Measurements from ENCODE around the gene STAT3. TPM values are rescaled to one million over a fixed set of nuclear protein-coding genes. Genes with fewer than 3 reads are reported as not detected.
A peak's percentile ranks its signal among the peaks of the same experiment; 100 is the strongest.
"Not testable (repeated sequence)": the region's sequence is repeated elsewhere in the genome, so short reads cannot be mapped to it uniquely, and the experiment has no call there.

Gene STAT3
- polyA plus RNA-seq, 1 experiment = 74.4 TPM

DNA sequence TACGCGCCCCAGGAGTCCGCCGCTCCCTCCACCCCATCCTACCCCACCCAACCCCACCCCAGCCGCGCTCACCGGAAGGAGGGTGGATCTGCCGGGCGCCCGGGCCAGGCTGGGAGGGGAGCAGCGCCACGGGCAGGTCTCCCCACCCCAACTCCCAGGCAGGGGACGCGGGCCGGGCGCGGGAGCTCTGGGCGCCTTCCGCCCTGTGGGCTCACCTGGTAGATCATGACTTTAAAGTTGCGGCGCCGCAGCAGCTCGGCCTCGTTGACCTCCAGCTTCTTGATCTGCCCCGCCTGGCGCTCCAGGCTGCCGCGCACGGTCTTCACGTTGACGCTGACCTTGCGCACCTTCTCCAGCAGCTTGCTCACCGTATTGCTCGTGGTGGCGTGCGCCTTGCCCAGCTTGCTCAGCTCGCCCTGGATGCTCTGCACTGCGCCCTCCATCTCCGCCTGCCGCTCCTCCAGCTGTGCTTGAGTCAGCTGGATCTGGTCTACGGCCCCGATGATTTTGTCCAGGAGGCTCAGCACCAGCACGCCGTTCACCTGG lies 34.2 kb upstream of the STAT3 start:
- peak overlapping the region; percentile 64 for H3K4me3 ChIP-seq (ENCODE audit: low read depth, low read length)
- no peaks in the 10 kb centered on the region for H3K36me3 ChIP-seq (ENCODE audit: control insufficient read depth, insufficient read depth, low read length)
- DNase-seq (ENCODE audit: low read depth) = no peak
- ChIA-PET POLR2A (interaction anchor here (0.5 to 1.9 kb wide), 8 partner anchors 8 to 415 kb away, joined by 4 to 31 read pairs (median 6); partner anchors contain the start of gene STAT3), CTCF (interaction anchor here (0.9 to 4.9 kb wide), 8 partner anchors 34 to 110 kb away, joined by 3 to 31 read pairs (median 4); partner anchors contain the start of gene STAT3)
- no peaks in the 10 kb centered on the region for H3K27me3 ChIP-seq (ENCODE audit: control insufficient read depth, insufficient read depth, low read length)
- TF ChIP-seq CTCF (IDR thresholded peaks at IDR 0.05; ENCODE audit: insufficient read depth, low read depth, low read length) = no peak

DNA sequence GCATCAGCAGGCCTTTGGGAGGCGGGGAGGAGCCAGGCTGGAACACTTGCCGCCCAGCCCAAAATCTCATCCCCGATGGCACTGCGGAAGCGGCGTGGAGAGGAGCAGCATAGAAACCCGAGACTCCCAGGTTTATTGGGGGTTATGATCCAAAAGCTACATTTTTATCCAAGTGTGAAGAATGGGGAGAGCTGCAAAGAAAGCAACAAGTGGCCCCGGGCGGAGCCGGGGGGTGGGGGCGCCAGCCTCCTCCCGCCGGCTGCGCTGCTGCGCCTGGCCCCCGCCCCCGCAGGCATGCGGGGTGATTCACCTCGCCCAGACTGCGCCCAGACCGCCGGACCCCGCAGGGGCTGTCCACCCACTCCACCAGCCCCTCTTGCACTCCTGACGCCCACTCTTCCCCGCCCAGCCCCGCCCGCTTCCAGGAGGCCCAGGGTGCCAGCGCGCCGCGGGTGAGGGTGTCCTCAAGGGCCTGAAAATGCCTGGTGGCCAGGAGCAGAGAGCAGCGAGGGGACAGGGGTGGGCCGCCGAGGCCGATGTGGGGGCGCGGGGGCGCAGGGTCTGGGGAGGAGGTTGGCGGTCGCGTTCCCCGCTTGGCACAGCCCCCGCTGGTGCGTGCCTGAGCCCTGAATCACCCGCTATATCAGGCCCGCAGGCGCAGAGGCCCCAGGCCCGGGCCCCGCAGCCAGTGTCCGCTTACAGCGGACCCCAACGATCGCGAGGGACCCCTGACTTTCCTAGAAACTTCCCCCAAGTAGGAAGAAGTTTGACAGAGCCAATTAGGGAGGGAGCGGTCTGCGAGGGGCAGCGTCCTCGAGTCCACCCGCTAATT lies 33.5 kb upstream of the STAT3 start:
- peaks cover 3% of the 10 kb centered on the region; the same call in 1 of the 2 replicates for H3K36me3 ChIP-seq (ENCODE audit: control insufficient read depth, insufficient read depth, low read length)
- H3K27me3 ChIP-seq (ENCODE audit: control insufficient read depth, insufficient read depth, low read length) = no peaks in the 10 kb centered on the region
- CTCF ChIA-PET = interaction anchor here (0.6 to 4.9 kb wide), 8 partner anchors 42 to 140 kb away, joined by 3 to 31 read pairs (median 4); no protein-coding TSS in a partner anchor
- no peak for TF ChIP-seq CTCF (IDR thresholded peaks at IDR 0.05; ENCODE audit: insufficient read depth, low read depth, low read length)
- POLR2A ChIA-PET = interaction anchor here (0.6 to 1.9 kb wide), 5 partner anchors 8 to 110 kb away, joined by 3 to 31 read pairs (median 4); no protein-coding TSS in a partner anchor
- DNase-seq (ENCODE audit: low read depth) = no peak
- H3K4me3 ChIP-seq (ENCODE audit: low read depth, low read length) = peak overlapping the region; percentile 64

- no peak for DNase-seq (ENCODE audit: low read depth)
- no peaks in the 10 kb centered on the region for H3K27me3 ChIP-seq (ENCODE audit: control insufficient read depth, insufficient read depth, low read length)
- no peak for TF ChIP-seq CTCF (IDR thresholded peaks at IDR 0.05; ENCODE audit: insufficient read depth, low read depth, low read length)
- peak overlapping the region; percentile 64 for H3K4me3 ChIP-seq (ENCODE audit: low read depth, low read length)
- H3K36me3 ChIP-seq (ENCODE audit: control insufficient read depth, insufficient read depth, low read length) = peaks cover 3% of the 10 kb centered on the region; the same call in 1 of the 2 replicates
- ChIA-PET CTCF (interaction anchor here (1.2 to 4.9 kb wide), 6 partner anchors 32 to 106 kb away, joined by 3 to 31 read pairs (median 4); no protein-coding TSS in a partner anchor), POLR2A (interaction anchor here (0.7 to 1.5 kb wide), 3 partner anchors 74 to 110 kb away, joined by 3 to 7 read pairs (median 3); no protein-coding TSS in a partner anchor)
Observed at GRCh38 chr17:42421136-42421506, 32.9 kb upstream of the STAT3 start.

GRCh38 chr17:42417981-42418380 lies 29.7 kb upstream of the STAT3 start:
- POLR2A ChIA-PET = not testable (repeated sequence)

GRCh38 chr17:42414704-42415409 lies 26.6 kb upstream of the STAT3 start:
- no peak for DNase-seq (ENCODE audit: low read depth)
- no peak overlapping the region for H3K4me3 ChIP-seq (ENCODE audit: low read depth, low read length)
- ChIA-PET CTCF (interaction anchor here (0.8 to 1.8 kb wide), 3 partner anchors 103 to 112 kb away, joined by 3 to 8 read pairs (median 3); no protein-coding TSS in a partner anchor), POLR2A (interaction anchor here (0.7 to 1.0 kb wide), 2 partner anchors 8 to 68 kb away, joined by 3 to 4 read pairs; partner anchors contain the start of gene CAVIN1)
- TF ChIP-seq CTCF (IDR thresholded peaks at IDR 0.05; ENCODE audit: insufficient read depth, low read depth, low read length) = no peak
- H3K27me3 ChIP-seq (ENCODE audit: control insufficient read depth, insufficient read depth, low read length) = no peaks in the 10 kb centered on the region
- H3K36me3 ChIP-seq (ENCODE audit: control insufficient read depth, insufficient read depth, low read length) = peaks cover 8% of the 10 kb centered on the region

More at GRCh38 chr17:42417981-42418380, 29.7 kb upstream of the STAT3 start:
- H3K27me3 ChIP-seq (ENCODE audit: control insufficient read depth, insufficient read depth, low read length); H3K36me3 ChIP-seq (ENCODE audit: control insufficient read depth, insufficient read depth, low read length); H3K4me3 ChIP-seq (ENCODE audit: low read depth, low read length); DNase-seq (ENCODE audit: low read depth); CTCF ChIA-PET: not testable (repeated sequence)

Measured in BJ (cell line).